Ascending aorta (tissue), 2 donors: ENCODE results near the gene RPL12. TPM values are rescaled to one million over a fixed set of nuclear protein-coding genes. Genes with fewer than 3 reads are reported as not detected.

ENCODE experiments used
- DNase-seq, 2 donors: peaks; one replicate each; pipeline ENCODE4 v3.0.0-alpha.2; 2019; ENCODE audit warnings: low spot score in 2 of 2
- H3K27ac ChIP-seq, 2 donors: fragments of 200-600 bp; sonication (generic); one replicate each; pipeline ENCODE4 v1.5.1; 2016 to 2017; ENCODE audit warnings: mild to moderate bottlenecking in 1 of 2
- H3K27me3 ChIP-seq: fragments of 200-600 bp; sonication (generic); one replicate; pipeline ENCODE4 v1.5.1; 2017
- H3K36me3 ChIP-seq, 2 donors: fragments of 200-600 bp; sonication (generic); one replicate each; pipeline ENCODE4 v1.5.1; 2016
- H3K4me1 ChIP-seq, 2 donors: fragments of 200-600 bp; sonication (generic); one replicate each; pipeline ENCODE4 v1.5.1; 2016 to 2017; ENCODE audit warnings: mild to moderate bottlenecking in 1 of 2
- H3K4me3 ChIP-seq, 2 donors: fragments of 200-600 bp; sonication (generic); one replicate each; pipeline ENCODE4 v1.5.1; 2016 to 2017; ENCODE audit warnings: mild to moderate bottlenecking in 1 of 2
- H3K9me3 ChIP-seq, 2 donors: fragments of 200-600 bp; sonication (generic); one replicate each; pipeline ENCODE4 v1.5.1; 2016
- intact Hi-C: fragments of 100-400 bp; cut with DNase I; formaldehyde crosslinking; loops from one replicate; pipeline ENCODE4 v1.15.1; 2023
- total RNA-seq: library from RNA; depleted of rRNA; stranded (reverse); fragments of >200 nt; gene quantifications from one replicate; pipeline ENCODE4 v1.1.0, GENCODE V29; 2016
- TF ChIP-seq, protein P1 (sequence below), 3 experiments: fragments of 200-600 bp in 2 of 3; fragments of 450-650 bp in 1 of 3; sonication (generic) in 2 of 3; IDR thresholded peaks; one replicate each; pipeline ENCODE4 v1.5.1; 2016 to 2019; ENCODE audit warnings: antibody characterized with exemption in 3 of 3, mild to moderate bottlenecking in 1 of 3, moderate library complexity in 1 of 3

The RPL12 gene
- total RNA-seq, 1 donor from 2014 or later, result 1,924 TPM

DNA sequence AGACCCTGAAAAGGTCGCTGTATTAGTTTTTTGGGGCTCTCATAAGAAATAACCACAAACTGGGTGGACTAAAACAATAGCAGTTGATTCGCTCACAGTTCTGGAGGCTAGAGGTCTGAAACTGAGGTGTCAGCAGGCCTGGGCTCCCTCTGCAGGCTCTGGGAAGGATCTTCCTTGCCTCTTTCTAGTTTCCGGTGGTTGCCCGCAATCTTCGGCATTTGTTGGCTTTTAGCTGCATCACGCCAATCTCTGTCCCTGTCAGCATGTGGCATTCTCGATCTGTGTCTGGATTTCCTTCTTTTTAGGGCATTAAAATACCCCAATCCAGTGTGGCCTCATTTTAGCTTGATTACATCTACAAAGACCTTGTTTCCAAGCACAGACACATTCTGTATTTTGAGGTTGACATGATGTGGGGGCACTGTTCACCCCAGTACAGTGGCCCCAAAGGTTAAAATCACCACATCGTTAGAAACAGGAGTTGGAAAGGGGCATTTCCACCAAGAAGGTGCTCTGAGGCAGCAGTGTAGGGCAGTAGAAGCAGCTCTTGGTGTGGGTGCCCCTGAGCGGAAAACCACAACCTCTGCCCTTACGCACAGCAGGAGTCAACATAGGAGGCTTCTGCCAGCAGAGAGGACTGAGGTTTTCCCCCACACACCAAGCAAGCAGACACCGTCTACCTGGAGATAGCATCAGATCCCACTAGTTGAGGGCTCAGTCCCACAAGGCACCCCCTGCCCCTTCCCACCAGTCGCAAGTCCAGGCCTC, 13.5 kb downstream of the RPL12 start:
- Histone ChIP-seq H3K27me3 (no peaks in the 10 kb centered on the region), H3K9me3 (no peaks in the 10 kb centered on the region), H3K36me3 (peaks cover 89 to 96% of the 10 kb centered on the region in 2 donors), H3K4me3 (no peak overlapping the region), H3K27ac (no peak overlapping the region), H3K4me1 (no peaks in the 10 kb centered on the region)
- intact Hi-C loops, result loop anchor here (2.0 kb wide), 1 partner anchor 29 kb away; no protein-coding TSS in a partner anchor
- DNase-seq, result peak in 1 of 2 donors; percentile 42
- TF ChIP-seq, protein P1, sequence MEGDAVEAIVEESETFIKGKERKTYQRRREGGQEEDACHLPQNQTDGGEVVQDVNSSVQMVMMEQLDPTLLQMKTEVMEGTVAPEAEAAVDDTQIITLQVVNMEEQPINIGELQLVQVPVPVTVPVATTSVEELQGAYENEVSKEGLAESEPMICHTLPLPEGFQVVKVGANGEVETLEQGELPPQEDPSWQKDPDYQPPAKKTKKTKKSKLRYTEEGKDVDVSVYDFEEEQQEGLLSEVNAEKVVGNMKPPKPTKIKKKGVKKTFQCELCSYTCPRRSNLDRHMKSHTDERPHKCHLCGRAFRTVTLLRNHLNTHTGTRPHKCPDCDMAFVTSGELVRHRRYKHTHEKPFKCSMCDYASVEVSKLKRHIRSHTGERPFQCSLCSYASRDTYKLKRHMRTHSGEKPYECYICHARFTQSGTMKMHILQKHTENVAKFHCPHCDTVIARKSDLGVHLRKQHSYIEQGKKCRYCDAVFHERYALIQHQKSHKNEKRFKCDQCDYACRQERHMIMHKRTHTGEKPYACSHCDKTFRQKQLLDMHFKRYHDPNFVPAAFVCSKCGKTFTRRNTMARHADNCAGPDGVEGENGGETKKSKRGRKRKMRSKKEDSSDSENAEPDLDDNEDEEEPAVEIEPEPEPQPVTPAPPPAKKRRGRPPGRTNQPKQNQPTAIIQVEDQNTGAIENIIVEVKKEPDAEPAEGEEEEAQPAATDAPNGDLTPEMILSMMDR (IDR thresholded peaks at IDR 0.05), result no peak

DNA sequence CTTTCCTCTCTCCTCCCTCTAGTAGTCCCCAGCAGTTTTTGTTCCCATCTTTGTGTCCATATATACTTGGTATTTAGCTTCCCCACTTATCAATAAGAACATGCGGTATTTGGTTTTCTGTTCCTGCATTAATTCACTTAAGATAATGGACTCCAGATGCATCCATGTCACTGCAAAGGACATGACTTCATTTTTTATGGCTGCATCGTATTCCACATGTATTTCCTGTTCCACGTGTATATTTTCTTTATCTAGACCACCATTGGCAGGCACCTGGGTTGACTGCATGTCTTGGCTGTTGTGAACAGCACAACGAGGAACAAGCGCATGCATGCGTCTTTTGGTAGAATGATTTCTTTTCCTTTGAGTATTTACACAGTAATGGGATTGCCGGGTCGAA, 20.8 kb downstream of the RPL12 start:
- peaks cover 0 to 9% of the 10 kb centered on the region in 2 donors for H3K4me1 ChIP-seq
- H3K36me3 ChIP-seq, result peaks cover 47 to 57% of the 10 kb centered on the region in 2 donors
- H3K27ac ChIP-seq, result no peak overlapping the region
- H3K9me3 ChIP-seq, result no peaks in the 10 kb centered on the region
- TF ChIP-seq, protein P1 (IDR thresholded peaks at IDR 0.05), result no peak
- H3K4me3 ChIP-seq, result no peak overlapping the region
- DNase-seq, result no peak
- H3K27me3 ChIP-seq, result no peaks in the 10 kb centered on the region
- intact Hi-C loops, result no loop called here

DNA sequence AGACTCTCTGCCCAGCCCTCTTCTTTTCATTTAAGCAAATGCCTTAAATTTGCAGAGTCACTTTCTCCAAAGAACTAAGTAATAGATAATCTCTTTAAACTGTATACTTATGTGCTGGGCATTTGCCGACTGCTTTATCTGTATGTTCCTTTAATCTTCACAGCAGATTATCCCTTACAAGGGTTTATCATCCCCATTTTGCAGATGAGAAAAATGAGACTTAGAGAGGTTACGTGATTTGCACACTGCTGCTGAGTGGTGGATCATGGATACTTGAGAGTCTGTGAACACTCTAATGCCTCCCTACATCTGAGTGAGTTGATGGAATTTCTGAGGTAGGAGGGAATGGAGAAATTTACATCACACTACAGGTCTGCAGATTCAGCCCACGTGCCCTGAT, 22.9 kb downstream of the RPL12 start:
- DNase-seq, result no peak
- H3K27me3 ChIP-seq, result no peaks in the 10 kb centered on the region
- peaks cover 28 to 36% of the 10 kb centered on the region in 2 donors for H3K36me3 ChIP-seq
- H3K4me3 ChIP-seq, result no peak overlapping the region
- intact Hi-C loops, result no loop called here
- H3K9me3 ChIP-seq, result no peaks in the 10 kb centered on the region
- TF ChIP-seq, protein P1 (IDR thresholded peaks at IDR 0.05), result no peak
- H3K27ac ChIP-seq, result no peak overlapping the region
- H3K4me1 ChIP-seq, result peaks cover 0 to 17% of the 10 kb centered on the region in 2 donors

DNA sequence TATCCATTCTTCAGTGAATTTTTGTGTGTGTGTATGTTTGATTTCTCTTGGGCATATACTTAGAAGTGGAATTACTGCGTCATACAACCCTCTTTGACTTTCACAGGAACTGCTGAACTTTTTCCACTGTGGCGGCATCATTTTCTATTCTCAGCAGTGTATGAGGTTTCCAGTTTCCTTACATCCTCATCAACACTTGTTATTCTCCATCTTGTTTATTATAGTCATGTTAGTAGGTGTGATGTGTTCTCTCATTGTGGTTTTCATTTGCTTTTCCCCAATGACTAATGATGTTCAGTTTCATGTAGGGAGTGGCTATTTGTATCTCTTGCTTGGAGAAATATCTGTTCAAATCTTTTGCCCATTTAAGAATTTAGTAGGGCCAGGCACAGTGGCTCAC, 24.4 kb downstream of the RPL12 start:
- no peaks in the 10 kb centered on the region for H3K27me3 ChIP-seq
- no peak overlapping the region for H3K27ac ChIP-seq

DNA sequence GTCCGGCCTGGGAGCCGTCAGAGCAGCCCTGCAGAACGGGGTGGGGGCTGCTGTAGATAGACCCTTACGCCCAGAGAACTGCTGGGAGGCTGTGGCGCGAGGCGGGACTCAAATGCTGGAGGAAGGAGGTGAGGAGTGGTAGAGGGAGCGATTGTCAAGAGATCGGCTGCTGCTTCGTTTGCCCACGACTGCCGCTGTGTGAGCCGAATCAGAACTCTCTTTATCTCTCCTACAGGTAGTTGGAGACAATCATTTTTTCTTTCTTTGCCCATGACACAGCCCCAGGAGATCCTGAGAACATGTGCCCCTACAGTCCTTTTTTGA, 26.6 kb downstream of the RPL12 start:
- TF ChIP-seq, protein P1 (IDR thresholded peaks at IDR 0.05), result peak in 1 of 3 experiments; percentile 5
- no peak for DNase-seq
- Histone ChIP-seq H3K4me3 (peak overlapping the region; percentile 86), H3K36me3 (peaks cover 11 to 19% of the 10 kb centered on the region in 2 donors), H3K27ac (peak overlapping the region; percentile 79 to 91), H3K4me1 (peaks cover 7 to 28% of the 10 kb centered on the region in 2 donors), H3K9me3 (no peaks in the 10 kb centered on the region), H3K27me3 (no peaks in the 10 kb centered on the region)
- intact Hi-C loops, result loop anchor here (1.0 kb wide), 2 partner anchors 27 kb away; partner anchors contain the start of genes LRSAM1, RPL12 and SLC2A8

More for the DNA sequence above, 24.4 kb downstream of the RPL12 start:
- no peak for DNase-seq
- peaks cover 7 to 28% of the 10 kb centered on the region in 2 donors for H3K4me1 ChIP-seq
- TF ChIP-seq, protein P1 (IDR thresholded peaks at IDR 0.05), result no peak
- peaks cover 23 to 31% of the 10 kb centered on the region in 2 donors for H3K36me3 ChIP-seq
- intact Hi-C loops, result no loop called here
- no peak overlapping the region for H3K4me3 ChIP-seq
- H3K9me3 ChIP-seq, result no peaks in the 10 kb centered on the region
